ENCODE measurements around the gene ARHGAP10.

Gene ARHGAP10

DNA sequence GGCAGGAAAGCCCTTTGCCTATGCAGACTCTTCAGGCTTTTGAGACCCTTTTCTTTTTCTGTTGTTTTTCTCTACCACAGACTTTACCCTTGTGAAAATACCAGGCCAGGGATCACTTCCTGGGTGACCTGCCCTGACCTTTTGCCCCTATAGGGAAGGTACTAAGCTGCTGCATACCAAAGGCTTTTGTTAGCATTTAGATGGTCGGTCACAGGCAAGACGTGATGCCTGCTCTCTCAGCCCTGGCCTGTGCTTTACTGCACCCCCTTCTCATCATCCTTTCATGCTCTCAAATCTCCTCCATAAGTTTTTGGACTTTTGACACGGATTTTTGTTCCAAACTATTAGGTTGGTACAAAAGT is 98.2 kb downstream of the ARHGAP10 start:
- no peak for DNase-seq

GRCh38 chr4:147830987-147831386 is 99.1 kb downstream of the ARHGAP10 start:
- DNase-seq, result no peak

DNA sequence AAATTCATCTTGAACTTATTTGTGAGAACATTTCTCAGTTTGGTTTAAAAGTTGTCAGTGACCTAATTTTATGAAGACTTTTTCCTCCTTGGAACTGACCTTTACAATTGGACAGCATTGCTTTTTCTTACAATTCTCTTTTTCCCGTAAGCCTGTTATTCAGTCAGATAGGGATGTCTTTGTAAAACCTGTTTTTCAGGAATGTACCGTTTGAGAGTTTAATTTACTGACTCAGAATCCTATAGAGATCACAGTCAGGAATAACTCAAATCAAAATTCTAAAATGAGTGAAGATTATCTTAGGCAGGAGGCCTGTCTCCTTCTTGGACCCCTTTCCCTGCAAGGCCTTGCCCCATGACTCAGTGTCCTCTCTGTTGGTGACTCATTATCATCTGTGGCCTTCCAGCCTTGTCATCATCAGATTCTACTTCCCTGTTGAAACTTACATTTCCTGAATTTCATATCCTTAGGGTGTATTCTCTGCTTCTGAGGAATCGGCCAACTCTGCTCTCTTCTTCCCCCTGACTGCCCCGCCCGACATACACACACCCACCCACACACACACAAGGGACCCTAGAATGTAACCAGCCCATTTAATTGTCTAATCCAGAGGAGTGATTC is 99.8 kb downstream of the ARHGAP10 start:
- no peak for DNase-seq

DNA sequence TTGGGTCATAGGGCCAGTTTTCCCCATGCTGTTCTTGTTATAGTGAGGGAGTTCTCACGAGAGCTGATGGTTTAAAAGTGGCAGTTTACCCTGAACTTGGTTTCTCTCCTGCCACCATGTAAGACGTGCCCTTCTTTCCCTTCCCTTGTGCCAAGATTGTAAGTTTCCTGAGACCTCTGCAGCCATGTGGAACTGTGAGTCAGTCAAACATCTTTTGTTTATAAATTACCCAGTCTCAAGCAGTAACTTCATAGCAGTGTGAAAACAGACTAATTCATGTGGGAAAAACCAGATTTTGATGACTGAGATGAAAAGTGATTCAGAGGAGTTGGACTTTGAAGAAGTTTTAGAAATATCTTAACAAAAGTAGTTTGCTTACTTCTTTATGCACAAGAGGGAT is 101.4 kb downstream of the ARHGAP10 start:
- no peak for DNase-seq

GRCh38 chr4:147833741-147834140 is 101.9 kb downstream of the ARHGAP10 start:
- no peak for DNase-seq

GRCh38 chr4:147834480-147834879 is 102.6 kb downstream of the ARHGAP10 start:
- no peak for DNase-seq

- no peak for DNase-seq
Measured at GRCh38 chr4:147836807-147837206, 104.9 kb downstream of the ARHGAP10 start.

- peak; percentile 22 for DNase-seq
Measured at GRCh38 chr4:147837435-147837834, 105.5 kb downstream of the ARHGAP10 start.

DNA sequence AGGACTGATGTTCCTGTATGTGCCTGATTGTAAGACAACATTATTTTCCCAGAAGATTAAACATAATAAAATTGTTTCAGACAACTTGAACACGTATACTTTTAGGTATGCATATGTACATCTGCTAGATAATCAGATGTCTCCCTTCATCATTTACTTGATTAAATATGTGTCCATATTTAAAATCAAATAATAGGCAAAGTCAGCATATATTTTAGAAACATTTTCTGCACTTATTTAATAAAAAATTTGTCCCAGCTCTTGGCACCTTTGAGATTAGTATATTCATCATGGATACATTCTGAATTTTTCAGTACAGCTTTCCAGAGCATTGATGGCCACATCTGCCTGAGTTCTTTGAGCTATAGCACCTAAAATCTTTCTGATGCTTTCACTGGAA is 106.0 kb downstream of the ARHGAP10 start:
- no peak for DNase-seq

DNA sequence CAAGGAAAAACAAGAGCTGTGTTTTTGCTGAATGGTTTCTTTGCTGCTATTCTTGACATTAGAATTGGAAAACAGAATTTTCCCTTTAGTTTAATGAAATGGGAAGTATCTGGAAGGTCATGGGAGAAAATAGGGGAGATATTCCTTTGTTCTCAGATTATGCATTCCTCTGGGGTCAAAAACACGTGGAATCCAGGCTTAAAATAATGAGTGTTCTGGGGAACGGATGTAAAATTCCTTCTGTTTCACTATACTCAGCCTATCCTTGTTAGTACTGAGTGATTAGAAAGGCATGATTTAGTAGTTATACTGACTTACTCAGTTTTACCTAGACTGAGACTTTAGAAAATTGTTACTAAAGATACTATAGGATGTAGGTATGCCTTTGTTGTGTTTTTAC is 107.3 kb downstream of the ARHGAP10 start:
- no peak for DNase-seq

GRCh38 chr4:147839663-147840062 is 107.8 kb downstream of the ARHGAP10 start:
- no peak for DNase-seq

DNA sequence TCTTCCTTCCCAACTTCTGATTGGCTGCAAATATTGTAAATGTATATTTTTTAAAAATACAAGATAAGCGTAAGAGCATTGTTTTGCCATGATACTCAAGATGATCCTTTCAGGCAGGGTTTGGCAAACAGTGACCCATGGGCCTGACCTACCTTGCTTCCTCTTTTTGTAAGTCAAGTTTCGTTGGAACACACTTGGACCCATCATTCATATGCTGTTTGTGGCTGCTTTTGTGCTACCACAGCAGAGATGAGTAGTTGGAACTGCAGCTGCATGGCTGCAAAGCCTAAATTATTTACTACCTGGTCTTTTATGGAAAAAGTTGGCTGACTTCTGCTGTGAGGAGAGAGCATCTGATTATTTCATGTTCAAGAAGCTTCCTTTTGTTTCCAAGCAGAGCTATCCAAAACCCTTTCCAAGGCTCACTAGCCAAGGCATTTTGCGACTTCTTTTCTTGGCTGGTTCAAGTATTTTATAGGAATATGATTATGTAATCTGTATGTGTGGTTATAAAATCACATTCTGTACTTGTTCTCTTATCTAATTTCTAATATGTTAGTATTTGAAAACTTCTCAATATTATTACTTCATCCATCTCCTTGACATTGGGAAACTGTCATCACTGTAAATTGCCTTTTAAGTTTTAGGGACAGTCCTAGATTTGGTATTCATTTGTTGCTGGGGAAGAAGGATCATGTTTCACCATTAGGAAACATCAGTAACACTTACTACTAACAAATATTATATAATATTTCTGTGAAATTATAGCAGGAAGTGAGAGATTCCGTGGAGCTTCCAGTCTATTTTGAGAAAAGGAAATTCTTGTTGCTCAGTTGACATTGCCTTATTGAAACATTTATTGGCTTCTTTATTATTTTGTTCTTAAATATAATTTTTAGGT is 109.2 kb downstream of the ARHGAP10 start:
- no peak for DNase-seq

GRCh38 chr4:147842573-147842972 is 110.7 kb downstream of the ARHGAP10 start:
- no peak for DNase-seq

DNA sequence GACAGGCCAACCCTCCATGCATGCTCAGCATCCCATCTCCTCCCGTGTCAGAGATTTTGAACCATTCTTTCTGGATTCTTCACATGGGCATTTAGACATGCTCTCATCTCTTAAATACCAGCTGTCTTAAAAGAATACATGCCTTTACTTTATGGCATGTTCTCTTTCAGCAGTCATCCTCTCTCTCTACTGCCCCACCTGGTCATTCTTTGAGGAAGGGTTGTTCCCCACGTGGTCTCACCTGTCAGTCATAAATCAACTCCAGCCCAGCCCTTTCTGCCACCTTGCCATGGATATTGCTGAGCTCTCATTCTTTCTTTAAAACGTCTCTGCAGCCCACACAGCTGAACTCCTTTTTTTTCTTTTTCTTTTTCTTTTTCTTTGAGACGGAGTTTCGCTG is 111.3 kb downstream of the ARHGAP10 start:
- DNase-seq, result no peak

GRCh38 chr4:147844781-147845180 is 112.9 kb downstream of the ARHGAP10 start:
- no peak for DNase-seq

GRCh38 chr4:147846318-147847155 is 114.6 kb downstream of the ARHGAP10 start:
- DNase-seq, result peak; percentile 28

GRCh38 chr4:147847751-147848590 is 116.1 kb downstream of the ARHGAP10 start:
- DNase-seq, result no peak

- no peak for DNase-seq
Measured at GRCh38 chr4:147848634-147849033, 116.7 kb downstream of the ARHGAP10 start.

- DNase-seq, result no peak
Measured at GRCh38 chr4:147851135-147851534, 119.2 kb downstream of the ARHGAP10 start.

DNA sequence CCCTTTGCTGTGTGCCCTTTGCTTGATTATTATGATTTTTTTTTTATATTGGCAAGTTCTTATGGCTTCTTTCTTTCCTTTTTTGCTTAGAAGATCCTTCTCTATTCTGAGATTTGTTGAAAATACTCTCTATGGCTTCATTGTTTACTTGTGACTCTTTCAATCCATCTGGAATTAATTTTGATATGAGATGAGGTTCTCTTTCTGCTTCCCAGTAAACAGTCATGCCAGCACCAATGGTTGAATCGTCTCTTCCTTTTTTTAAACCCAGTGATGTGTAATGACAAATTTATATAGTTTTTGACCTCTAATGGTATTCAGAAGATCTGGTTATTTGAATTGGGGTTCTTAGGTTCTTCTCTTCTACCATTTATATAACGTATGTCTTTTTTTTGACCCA is 121.8 kb downstream of the ARHGAP10 start:
- DNase-seq, result no peak

DNA sequence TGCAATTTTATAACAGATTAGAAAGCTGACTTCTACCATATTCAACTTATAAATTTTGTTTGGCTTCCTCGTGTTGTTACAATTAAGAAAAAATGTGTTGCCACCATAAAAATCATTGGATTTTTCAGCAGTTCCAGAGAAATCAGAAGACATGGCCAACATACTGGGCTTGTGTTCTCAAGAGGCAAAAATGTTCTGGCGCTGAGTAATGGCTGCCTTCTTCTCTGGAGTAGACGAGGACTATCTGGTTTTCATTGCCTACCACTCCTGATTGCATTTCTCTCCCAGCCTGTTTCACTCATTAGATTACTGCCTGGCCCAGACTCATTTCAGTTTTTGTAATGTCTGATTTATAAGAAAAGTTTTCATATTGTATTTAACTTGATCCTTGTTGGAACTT is 122.3 kb downstream of the ARHGAP10 start:
- no peak for DNase-seq

DNA sequence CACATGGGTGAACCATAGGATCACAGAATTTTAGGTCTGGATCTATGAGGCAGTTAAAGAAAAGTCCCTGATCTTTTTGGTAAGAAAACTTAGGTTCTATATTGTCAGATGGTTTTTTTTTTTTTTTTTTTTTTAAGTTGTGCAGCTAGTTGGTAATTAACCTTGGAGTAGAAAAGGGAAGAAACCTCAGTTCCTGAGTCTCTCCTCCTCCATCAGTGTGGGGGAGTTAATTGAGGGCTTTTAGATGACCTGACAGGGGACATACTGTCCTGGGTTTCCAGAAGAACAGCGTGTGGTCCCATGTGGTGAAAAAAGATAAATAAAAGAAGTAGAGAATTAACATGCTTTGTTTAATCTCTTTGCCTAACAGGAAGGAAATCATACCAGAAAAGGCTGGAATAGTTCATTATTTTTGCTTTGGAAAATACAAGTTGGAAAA is 123.7 kb downstream of the ARHGAP10 start:
- DNase-seq, result no peak

DNA sequence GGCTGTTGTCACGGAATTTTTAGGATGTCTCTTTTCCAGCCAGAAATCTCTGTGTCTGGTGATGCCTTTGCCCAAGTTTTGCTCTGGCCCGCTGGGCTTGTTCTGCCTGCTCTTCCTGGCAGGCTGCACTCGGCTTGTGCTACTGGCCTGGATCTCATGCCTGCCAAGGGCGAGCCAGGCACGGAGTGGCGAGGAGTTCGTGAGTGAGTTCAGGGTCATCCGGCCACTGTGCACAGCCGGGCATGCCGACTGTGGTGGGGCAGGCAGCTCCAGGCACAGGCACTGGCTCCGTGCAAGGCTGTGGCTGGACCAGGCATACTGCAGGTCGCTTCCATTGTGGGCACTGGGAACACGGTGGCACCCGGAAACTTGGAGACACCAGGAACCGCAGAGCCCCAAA is 129.1 kb downstream of the ARHGAP10 start:
- no peak for DNase-seq
